Caco-2 (cell line): ENCODE measurements around the gene ZNG1F. TPM values are rescaled to one million over a fixed set of nuclear protein-coding genes. Genes with fewer than 3 reads are reported as not detected.
"Not testable (repeated sequence)": the region's sequence is repeated elsewhere in the genome, so short reads cannot be mapped to it uniquely, and the experiment has no call there.

ENCODE experiments used
- BruUV-seq: library from RNA; stranded (reverse); fragments of 400-500 nt; replicated peaks from 2 replicates; lab custom pipeline; 2021; lab: Mats Ljungman, UMichigan
- CTCF ChIA-PET: fragments of 300-600 bp; sonication (Branson Sonifier 250); formaldehyde crosslinking; loops from one replicate; lab custom pipeline; 2022; ENCODE audit warnings: antibody characterized with exemption; lab: Charles Lee
- POLR2A ChIA-PET: fragments of 300-600 bp; sonication (Branson Sonifier 250); formaldehyde crosslinking; loops from one replicate; lab custom pipeline; 2022; ENCODE audit warnings: antibody characterized with exemption; lab: Charles Lee
- DNase-seq, 2 experiments: peaks; one replicate each; pipeline versions ENCODE4 v3.0.0 to v3.0.0-alpha.2; 2020 to 2022
- H3K27me3 ChIP-seq: replicated peaks from 2 replicates; pipeline ENCODE4 v1.6.0; 2011; ENCODE audit warnings: low read length; ENCODE audit not compliant: control insufficient read depth, insufficient read depth
- H3K36me3 ChIP-seq: 2 replicates; pipeline ENCODE4 v1.5.1; 2011; ENCODE audit warnings: low read length; ENCODE audit not compliant: control insufficient read depth, insufficient read depth
- H3K4me1 ChIP-seq: fragments of 250-450 bp; sonication (Bioruptor Pico); 2 replicates; pipeline ENCODE4 v1.5.1; 2020; ENCODE audit warnings: mild to moderate bottlenecking
- H3K4me3 ChIP-seq: 2 replicates; pipeline ENCODE4 v1.5.1; 2011; ENCODE audit warnings: low read depth, mild to moderate bottlenecking, control low read depth, low read length
- H3K9me3 ChIP-seq: fragments of 250-450 bp; sonication (Bioruptor Pico); 2 replicates; pipeline ENCODE4 v1.5.1; 2020; ENCODE audit warnings: mild to moderate bottlenecking, moderate library complexity
- H3K27ac Mint-ChIP-seq: one replicate; pipeline ENCODE4 v1.8.0; 2022; ENCODE audit warnings: mixed read lengths; ENCODE audit not compliant: unreplicated experiment
- H3K27me3 Mint-ChIP-seq: one replicate; pipeline ENCODE4 v1.8.0; 2022; ENCODE audit warnings: mixed read lengths; ENCODE audit not compliant: insufficient read depth, unreplicated experiment
- H3K36me3 Mint-ChIP-seq: one replicate; pipeline ENCODE4 v1.8.0; 2022; ENCODE audit warnings: mild to moderate bottlenecking, mixed read lengths; ENCODE audit not compliant: insufficient read depth, unreplicated experiment
- H3K4me1 Mint-ChIP-seq: one replicate; pipeline ENCODE4 v1.8.0; 2022; ENCODE audit warnings: low read depth, mixed read lengths; ENCODE audit not compliant: unreplicated experiment
- H3K4me3 Mint-ChIP-seq: one replicate; pipeline ENCODE4 v1.8.0; 2022; ENCODE audit warnings: mild to moderate bottlenecking, moderate library complexity, mixed read lengths; ENCODE audit not compliant: unreplicated experiment
- H3K9me3 Mint-ChIP-seq: one replicate; pipeline ENCODE4 v1.8.0; 2022; ENCODE audit warnings: mixed read lengths; ENCODE audit not compliant: unreplicated experiment
- intact Hi-C: fragments of 100-400 bp; cut with micrococcal nuclease; formaldehyde crosslinking; loops from one replicate; pipeline ENCODE4 v1.10.0; 2022; ENCODE audit not compliant: unreplicated experiment
- total RNA-seq: library from RNA; stranded (reverse); gene quantifications from 2 replicates; pipeline ENCODE4 v1.2.3, GENCODE V29; 2022

ZNG1F gene
- total RNA-seq, 1 experiment from 2014 or later = 4.9 TPM

DNA sequence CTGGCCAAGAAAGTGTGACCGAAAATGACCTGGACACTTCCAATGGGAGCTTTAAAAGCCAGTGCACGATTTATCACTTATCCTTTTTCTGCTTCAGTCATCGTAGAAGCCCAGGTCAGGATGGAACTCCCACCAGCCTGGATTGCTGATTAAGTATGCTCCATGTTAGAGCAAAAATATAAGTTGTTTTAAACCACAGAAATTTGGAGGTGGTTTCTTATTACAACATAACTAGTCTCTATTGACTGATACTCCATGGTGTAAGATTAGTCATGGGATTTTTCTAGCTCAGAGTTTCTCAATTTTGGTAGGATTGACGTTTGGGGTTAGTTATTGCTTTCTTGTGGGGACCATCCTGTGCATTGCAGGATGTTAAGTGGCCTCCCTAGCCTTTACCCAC, 90.4 kb downstream of the ZNG1F start:
- intact Hi-C loops, H3K4me3 ChIP-seq, BruUV-seq, H3K4me1 ChIP-seq, H3K4me3 Mint-ChIP-seq, H3K27me3 Mint-ChIP-seq, H3K27ac Mint-ChIP-seq, H3K4me1 Mint-ChIP-seq, H3K36me3 ChIP-seq, H3K36me3 Mint-ChIP-seq, H3K27me3 ChIP-seq, POLR2A ChIA-PET, H3K9me3 ChIP-seq, CTCF ChIA-PET, DNase-seq, H3K9me3 Mint-ChIP-seq: not testable (repeated sequence)

GRCh38 chr9:41095060-41095459, 94.1 kb downstream of the ZNG1F start:
- H3K36me3 ChIP-seq, H3K4me3 ChIP-seq, H3K4me3 Mint-ChIP-seq, H3K9me3 ChIP-seq, H3K27me3 ChIP-seq, intact Hi-C loops, CTCF ChIA-PET, H3K4me1 ChIP-seq, H3K27me3 Mint-ChIP-seq, BruUV-seq, DNase-seq, H3K4me1 Mint-ChIP-seq, H3K36me3 Mint-ChIP-seq, H3K27ac Mint-ChIP-seq, H3K9me3 Mint-ChIP-seq, POLR2A ChIA-PET: not testable (repeated sequence)

GRCh38 chr9:41094010-41094773, 94.9 kb downstream of the ZNG1F start:
- POLR2A ChIA-PET, BruUV-seq, H3K27me3 ChIP-seq, H3K4me3 Mint-ChIP-seq, H3K27ac Mint-ChIP-seq, H3K36me3 ChIP-seq, H3K4me1 ChIP-seq, CTCF ChIA-PET, DNase-seq, H3K9me3 Mint-ChIP-seq, H3K36me3 Mint-ChIP-seq, intact Hi-C loops, H3K4me1 Mint-ChIP-seq, H3K27me3 Mint-ChIP-seq, H3K4me3 ChIP-seq, H3K9me3 ChIP-seq: not testable (repeated sequence)

- H3K4me3 Mint-ChIP-seq, DNase-seq, POLR2A ChIA-PET, H3K4me3 ChIP-seq, intact Hi-C loops, H3K27me3 ChIP-seq, H3K36me3 ChIP-seq, H3K36me3 Mint-ChIP-seq, H3K4me1 Mint-ChIP-seq, H3K9me3 Mint-ChIP-seq, H3K27ac Mint-ChIP-seq, CTCF ChIA-PET, H3K27me3 Mint-ChIP-seq, H3K9me3 ChIP-seq, BruUV-seq, H3K4me1 ChIP-seq: not testable (repeated sequence)
Measured at GRCh38 chr9:41090922-41091321, 98.2 kb downstream of the ZNG1F start.

- H3K9me3 ChIP-seq, H3K4me3 ChIP-seq, H3K4me1 ChIP-seq, H3K4me1 Mint-ChIP-seq, DNase-seq, H3K9me3 Mint-ChIP-seq, H3K27ac Mint-ChIP-seq, H3K27me3 ChIP-seq, POLR2A ChIA-PET, H3K4me3 Mint-ChIP-seq, intact Hi-C loops, BruUV-seq, CTCF ChIA-PET, H3K36me3 Mint-ChIP-seq, H3K27me3 Mint-ChIP-seq, H3K36me3 ChIP-seq: not testable (repeated sequence)
Measured at GRCh38 chr9:41090386-41090785, 98.7 kb downstream of the ZNG1F start.

GRCh38 chr9:41088450-41089059, 100.6 kb downstream of the ZNG1F start:
- H3K27me3 Mint-ChIP-seq, H3K27ac Mint-ChIP-seq, H3K27me3 ChIP-seq, H3K36me3 ChIP-seq, H3K4me3 ChIP-seq, H3K36me3 Mint-ChIP-seq, DNase-seq, H3K9me3 Mint-ChIP-seq, intact Hi-C loops, H3K4me1 Mint-ChIP-seq, H3K4me3 Mint-ChIP-seq, H3K4me1 ChIP-seq, POLR2A ChIA-PET, H3K9me3 ChIP-seq, CTCF ChIA-PET, BruUV-seq: not testable (repeated sequence)

DNA sequence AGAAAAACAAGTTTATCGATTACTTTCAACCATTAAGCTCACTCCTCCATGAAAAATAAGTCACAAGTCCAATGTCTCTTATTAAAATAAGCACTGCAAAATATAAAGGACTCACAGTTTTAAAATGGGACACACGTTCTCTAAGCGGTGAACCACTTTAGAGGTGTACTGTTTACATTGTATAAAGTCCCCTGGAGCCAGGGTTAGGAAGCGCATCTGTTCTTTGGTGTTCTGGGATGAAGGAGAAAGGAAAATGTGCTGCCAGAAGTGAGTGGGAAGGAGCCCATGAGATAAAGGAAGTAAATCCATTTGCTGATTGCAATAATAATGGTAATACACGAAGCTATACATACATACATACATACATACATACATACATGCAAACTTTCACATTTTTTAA, 101.2 kb downstream of the ZNG1F start:
- DNase-seq, BruUV-seq, CTCF ChIA-PET, H3K36me3 Mint-ChIP-seq, H3K27me3 Mint-ChIP-seq, H3K36me3 ChIP-seq, H3K4me1 ChIP-seq, H3K4me3 Mint-ChIP-seq, H3K4me1 Mint-ChIP-seq, H3K9me3 Mint-ChIP-seq, H3K4me3 ChIP-seq, intact Hi-C loops, H3K9me3 ChIP-seq, H3K27ac Mint-ChIP-seq, H3K27me3 ChIP-seq, POLR2A ChIA-PET: not testable (repeated sequence)
